GM21447 (cell line): ENCODE results near the gene SLC16A1.
"Not testable (repeated sequence)": the region's sequence is repeated elsewhere in the genome, so short reads cannot be mapped to it uniquely, and the experiment has no call there.

Source experiments
- ATAC-seq: cut with Tn5 transposase; IDR thresholded peaks from one replicate; pipeline ENCODE4 v1.9.1; 2021; ENCODE audit not compliant: unreplicated experiment

Gene SLC16A1

GRCh38 chr1:112887599-112888283, 68.3 kb downstream of the SLC16A1 start:
- ATAC-seq = no peak

DNA sequence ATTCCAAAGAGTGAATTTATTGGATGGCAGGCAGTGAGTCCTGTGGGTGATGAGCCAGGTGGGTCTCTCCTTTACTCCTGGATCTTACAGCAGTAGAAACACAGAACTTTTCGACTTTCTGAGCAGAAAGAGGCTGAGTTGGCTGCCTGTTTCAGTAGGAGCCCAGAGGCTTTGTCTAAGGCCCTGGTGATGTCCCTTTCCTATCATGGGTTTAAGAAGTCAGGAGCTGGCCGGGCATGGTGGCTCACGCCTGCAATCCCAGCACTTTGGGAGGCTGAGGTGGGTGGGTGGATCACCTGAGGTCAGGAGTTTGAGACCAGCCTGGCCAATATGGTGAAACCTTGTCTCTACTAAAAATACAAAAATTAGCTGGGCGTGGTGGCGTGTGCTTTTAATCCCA, 71.0 kb downstream of the SLC16A1 start:
- not testable (repeated sequence) for ATAC-seq

DNA sequence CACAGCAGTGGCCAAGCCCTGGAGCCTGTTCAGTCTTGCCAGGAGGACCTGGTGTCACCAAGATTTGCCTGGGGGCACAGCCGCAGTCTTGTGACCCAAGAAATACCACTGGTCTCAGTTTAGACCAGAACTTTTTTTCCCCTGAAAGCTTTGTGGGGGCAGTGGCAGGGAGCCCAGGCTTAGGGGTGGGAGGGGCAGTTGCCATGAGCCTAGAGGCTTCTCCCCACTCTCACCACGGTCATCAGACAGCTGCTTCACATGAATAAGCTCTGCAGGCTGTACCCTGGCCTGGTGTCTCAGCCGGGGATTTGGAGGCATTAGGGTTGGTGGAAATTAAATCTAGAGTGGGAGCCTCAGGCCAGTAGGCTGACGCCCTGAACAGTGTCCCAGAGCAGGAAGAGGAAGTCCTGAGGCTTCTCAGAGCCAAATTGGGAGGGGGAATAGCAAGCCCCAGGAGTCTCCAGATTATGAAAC, 73.7 kb downstream of the SLC16A1 start:
- no peak for ATAC-seq

DNA sequence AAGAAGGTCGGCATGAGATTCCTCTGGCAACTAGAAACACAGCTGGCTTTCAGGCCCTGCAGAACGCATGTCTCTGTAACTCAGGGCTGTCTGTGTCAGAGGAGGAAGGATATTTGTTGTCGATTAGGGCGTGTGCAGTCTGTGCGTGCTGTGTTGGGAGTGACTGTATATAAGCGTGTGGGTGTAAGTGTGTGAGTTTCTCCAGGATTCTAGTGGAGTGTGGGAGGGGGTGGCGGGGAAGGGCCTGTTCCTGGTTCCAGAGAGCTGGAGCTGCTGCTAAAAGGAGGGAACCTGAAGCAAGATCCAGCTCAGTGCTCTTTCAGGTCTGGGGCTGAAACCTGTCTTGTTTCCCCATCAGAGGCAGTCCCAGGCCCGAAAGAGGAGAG, 74.3 kb downstream of the SLC16A1 start:
- no peak for ATAC-seq

DNA sequence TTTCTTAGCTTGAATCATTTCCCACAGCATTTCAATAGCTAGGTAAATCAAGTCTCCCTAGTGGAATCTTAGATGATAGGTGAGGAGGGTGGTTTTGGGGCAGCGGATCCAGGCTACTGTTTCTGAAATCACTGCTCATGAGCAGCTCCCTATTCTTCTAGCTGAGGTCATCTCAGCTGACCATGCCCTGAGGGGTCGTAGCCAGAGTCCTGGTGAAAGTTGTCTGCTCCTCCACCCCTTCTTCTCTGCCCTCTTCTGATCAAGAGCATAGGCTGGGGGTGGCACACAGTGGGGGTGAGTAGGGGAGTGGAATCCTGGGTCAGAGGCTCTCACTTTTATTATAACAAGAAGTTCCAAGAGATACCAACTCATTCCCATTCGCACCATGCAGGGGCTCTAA, 76.2 kb downstream of the SLC16A1 start:
- ATAC-seq = no peak

DNA sequence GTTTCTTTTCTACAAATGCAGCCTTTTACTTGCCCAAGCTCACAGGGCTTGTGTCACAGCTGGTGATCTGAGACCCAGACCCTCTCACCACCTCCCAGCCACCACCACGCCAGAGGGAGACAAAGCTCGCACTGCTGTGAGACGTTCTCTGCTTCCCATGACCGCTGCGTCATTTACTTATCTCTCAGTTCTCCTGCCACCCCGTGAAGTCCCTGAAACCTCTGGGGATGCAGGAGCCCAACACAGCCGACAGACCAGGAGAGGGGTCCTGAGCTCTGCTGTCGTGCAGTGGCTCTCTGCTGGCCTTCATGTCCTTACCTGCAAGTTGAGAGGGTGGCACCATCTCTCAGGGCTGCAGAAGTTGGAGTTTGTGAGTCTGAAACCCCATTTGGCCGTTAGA, 77.7 kb downstream of the SLC16A1 start:
- ATAC-seq = no peak

DNA sequence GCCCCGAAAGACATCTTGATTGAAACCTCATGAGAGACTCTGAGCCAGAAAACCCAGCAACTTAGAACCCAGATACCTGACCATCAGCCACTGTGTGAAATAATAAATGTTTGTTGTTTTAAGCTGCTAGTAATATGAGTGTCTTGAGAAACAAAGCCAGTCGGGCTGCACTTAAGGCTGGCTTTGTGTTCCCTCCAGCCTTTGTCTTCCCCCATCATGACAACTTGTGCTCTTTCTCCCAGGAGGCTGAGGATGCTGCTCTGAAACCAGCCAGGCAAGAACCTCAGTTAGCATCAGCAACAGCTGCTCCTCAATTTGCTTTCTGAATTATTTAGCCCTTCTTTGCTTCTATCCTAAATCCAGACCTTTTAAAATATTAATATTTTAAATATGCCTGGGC, 78.2 kb downstream of the SLC16A1 start:
- ATAC-seq = no peak

DNA sequence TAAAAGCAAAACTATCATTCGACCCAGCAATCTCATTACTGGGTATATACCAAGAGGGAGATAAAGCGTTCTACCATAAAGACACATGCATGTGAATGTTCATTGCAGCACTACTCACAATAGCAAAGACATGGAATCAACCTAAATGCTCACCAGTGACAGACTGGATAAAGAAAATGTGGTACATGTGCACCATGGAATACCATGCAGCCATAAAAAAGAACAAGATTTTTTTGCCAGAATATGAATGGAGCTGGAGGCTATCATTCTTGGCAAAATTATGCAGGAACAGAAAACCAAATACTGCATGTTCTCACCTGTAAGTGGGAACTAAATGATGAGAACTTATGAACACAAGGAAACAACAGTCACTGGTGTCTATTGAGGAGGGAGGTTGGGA, 79.7 kb downstream of the SLC16A1 start:
- no peak for ATAC-seq

- no peak for ATAC-seq
Observed at GRCh38 chr1:112872551-112872962, 83.4 kb downstream of the SLC16A1 start.

DNA sequence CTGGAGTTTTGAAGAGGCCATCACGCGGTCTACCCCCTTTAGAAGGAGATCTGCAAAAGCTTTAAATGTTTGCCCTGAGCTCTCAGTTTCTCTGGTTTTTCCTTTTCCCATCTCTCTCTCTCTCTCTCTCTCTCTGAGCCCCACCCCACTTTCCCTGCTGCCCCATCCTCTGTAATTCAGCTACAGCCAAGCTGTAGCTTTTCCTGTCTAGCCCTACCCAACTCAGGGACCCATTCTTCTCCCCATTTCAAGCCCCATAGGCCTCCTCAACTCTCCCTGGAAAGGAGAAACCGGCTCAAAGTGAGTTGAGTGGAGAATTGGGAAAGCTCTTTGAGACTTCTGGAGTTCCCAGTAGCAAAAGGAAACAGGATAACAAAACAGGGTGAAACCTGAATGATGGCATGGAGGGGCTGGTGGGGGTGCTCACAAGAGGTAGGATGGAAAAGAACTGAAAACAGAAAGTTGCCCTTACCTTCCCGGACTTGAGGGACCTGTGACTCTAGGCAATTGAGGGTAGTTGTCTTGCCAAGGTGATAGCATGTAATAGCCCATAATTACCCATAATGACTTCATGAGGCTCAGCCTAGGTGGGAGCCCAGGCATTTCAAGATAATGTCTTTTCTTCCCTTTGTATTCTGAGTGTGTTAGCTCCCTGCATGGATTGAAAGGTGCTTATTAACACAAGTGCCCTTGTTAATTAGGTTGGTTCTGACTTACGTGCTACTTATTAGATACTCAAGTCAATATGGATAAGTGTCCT, 84.9 kb downstream of the SLC16A1 start:
- ATAC-seq = no peak

DNA sequence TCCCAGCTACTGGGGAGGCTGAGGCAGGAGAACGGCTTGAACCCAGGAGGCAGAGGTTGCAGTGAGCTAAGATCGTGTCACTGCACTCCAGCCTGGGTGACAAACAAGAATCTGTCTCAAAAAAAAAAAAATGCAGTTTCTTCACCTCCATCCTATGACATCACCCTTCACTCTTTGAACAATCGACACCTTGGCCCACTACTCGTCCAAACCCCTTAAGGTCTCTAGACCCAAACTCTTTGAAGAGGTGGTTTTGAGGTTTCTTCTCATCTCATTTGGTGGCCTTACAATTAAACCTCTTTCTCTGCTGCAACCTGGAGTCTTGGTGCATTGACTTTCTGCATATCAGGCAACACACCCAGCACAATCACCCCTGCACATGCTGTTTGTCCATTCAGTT, 86.1 kb downstream of the SLC16A1 start:
- no peak for ATAC-seq

- no peak for ATAC-seq
Observed at GRCh38 chr1:112868191-112868590, 87.8 kb downstream of the SLC16A1 start.

- ATAC-seq = no peak
Observed at GRCh38 chr1:112866981-112867380, 89.0 kb downstream of the SLC16A1 start.

DNA sequence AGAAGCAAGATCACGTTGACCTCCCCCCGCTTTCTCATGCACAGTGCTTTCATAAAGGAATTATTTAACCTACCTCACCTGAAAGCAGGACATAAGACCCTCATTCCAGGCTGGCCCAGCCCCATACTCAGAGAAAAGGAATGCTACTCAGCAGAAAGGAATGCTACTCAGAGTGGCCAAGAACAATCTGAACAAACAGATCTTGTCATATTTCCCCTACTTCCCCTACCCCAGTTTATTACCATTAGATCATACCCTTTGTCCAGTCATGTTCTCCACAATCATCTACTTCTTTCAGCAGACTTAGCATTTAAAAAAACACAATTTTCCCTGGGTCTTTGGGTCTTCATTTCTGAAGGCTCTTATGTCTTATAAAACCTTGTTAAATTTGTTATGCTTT, 89.8 kb downstream of the SLC16A1 start:
- no peak for ATAC-seq

- no peak for ATAC-seq
Observed at GRCh38 chr1:112862753-112863426, 93.1 kb downstream of the SLC16A1 start.
